ENCODE measurements around the gene CDK10.
"Not testable (repeated sequence)": the region's sequence is repeated elsewhere in the genome, so short reads cannot be mapped to it uniquely, and the experiment has no call there.

DNA sequence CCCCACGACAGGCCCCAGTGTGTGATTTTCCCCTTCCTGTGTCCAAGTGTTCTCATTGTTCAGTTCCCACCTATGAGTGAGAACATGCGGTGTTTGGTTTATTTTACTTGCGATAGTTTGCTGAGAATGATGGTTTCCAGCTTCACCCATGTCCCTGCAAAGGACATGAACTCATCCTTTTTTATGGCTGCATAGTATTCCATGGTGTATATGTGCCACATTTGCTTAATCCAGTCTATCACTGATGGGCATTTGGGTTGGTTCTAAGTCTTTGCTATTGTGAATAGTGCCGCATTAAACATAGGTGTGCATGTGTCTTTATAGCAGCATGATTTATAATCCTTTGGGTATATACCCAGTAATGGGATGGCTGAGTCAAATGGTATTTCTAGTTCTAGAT, 14.9 kb upstream of the CDK10 start:
- TF ChIP-seq, protein P1, sequence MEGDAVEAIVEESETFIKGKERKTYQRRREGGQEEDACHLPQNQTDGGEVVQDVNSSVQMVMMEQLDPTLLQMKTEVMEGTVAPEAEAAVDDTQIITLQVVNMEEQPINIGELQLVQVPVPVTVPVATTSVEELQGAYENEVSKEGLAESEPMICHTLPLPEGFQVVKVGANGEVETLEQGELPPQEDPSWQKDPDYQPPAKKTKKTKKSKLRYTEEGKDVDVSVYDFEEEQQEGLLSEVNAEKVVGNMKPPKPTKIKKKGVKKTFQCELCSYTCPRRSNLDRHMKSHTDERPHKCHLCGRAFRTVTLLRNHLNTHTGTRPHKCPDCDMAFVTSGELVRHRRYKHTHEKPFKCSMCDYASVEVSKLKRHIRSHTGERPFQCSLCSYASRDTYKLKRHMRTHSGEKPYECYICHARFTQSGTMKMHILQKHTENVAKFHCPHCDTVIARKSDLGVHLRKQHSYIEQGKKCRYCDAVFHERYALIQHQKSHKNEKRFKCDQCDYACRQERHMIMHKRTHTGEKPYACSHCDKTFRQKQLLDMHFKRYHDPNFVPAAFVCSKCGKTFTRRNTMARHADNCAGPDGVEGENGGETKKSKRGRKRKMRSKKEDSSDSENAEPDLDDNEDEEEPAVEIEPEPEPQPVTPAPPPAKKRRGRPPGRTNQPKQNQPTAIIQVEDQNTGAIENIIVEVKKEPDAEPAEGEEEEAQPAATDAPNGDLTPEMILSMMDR (IDR thresholded peaks at IDR 0.05; ENCODE audit: insufficient read depth, low read length), result not testable (repeated sequence)
- not testable (repeated sequence) for TF ChIP-seq SPI1 (IDR thresholded peaks at IDR 0.05; ENCODE audit: borderline replicate concordance, low read depth); GABPA (IDR thresholded peaks at IDR 0.05; ENCODE audit: low read depth)
